ENCODE data around the gene GATM.
"Not testable (repeated sequence)": the region's sequence is repeated elsewhere in the genome, so short reads cannot be mapped to it uniquely, and the experiment has no call there.

The GATM gene

DNA sequence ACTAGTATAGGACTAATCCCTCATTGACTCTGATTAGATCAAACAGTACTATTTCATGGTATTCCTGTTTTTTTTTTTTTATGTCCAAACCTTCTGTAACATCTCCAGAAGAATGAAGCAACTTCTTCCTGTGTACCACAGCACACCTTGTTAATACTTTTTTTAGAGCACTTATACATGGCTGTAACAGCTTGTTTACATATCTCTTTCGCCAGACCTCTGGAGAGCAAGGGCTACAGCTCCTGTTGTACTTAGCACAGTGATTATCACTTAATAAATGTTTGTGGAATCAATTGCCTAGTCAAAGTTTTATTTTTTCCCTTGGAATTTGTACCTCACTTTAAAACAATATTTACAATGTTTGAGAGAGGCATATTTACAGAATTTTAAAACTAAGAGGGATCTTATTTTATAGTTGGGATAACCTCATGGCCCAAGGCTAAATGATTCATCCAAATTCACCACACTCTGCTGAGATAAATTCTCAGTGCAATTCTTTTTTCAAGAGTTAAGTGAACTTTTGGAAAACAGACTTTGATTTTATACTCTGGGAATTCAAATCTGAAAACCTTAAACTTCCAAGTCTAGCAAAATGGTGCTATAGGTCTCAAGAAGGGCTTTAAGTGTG is 9.2 kb upstream of the GATM start:
- no peak for DNase-seq

DNA sequence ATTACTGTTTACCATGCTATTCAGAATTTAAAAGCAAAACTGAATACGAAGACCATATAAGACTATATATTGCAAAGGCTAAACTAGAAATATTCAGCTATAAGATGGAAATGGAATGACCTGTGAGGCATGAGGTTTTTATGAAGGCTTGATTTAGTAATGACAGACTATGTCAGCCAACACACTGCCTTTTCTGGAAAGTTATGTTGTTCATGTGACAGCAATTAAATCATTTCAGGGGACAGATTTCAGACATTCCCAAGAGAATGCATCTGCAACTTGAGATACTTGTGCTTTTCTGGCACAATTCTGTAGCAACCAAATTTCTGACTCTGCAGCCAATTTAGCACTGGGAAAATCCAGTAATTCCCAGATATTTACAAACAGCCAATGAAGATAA is 8.6 kb upstream of the GATM start:
- no peak for DNase-seq

DNA sequence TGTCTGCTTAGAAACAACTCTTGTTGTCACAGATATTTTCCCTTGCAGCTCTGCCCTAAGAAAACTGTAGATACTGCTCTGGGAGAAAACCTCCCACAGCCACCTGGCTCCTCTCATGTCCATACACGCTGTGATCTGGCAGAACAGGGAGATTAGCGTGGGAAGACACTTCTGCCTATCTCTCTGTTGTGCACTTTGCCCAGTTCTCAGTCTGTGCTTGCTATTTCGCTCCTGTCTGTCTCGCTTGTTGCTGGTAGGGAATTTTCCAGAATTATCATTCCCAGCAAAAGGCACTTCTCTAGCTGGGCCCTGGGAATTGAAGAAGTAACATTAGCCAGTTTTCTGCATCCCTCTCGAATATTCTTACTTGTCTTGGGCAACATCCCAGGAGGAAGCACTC is 8.1 kb upstream of the GATM start:
- DNase-seq = no peak

DNA sequence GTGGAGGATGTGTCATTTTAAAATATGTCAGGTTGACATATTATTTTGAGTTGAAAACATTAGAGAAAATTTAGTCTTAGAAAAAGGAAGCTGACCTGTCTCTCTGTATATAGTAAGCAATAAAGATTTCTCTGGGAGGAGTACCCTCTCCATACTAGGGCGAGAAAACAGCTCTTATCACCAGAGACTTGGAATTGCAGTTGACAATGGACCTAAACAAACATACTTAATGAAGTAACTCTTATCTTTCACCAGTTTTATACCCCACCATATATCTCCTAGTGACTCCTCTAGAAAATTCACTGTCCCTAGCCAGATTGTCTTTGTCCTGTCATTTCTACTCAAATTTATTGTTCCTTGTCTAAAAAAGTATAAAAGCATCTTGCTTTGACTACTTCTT is 7.2 kb upstream of the GATM start:
- DNase-seq = no peak

DNA sequence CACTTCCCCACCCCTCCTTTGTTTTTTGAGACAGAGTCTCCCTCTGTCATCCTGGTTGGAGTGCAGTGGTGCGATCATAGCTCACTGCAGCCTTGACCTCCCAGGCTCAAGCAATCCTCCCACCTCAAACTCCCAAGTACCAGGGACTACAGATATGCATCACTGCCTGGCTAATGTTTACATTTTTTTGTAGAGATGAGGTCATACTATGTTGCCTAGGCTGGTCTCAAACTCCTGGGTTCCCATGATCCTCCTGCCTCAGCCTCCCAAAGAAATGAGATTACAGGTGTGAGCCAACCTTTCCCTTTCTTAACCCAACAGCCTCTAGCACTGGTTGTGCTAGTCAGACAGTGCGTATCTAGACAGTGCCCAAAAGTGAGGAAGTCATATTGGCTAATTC is 6.4 kb upstream of the GATM start:
- no peak for DNase-seq

DNA sequence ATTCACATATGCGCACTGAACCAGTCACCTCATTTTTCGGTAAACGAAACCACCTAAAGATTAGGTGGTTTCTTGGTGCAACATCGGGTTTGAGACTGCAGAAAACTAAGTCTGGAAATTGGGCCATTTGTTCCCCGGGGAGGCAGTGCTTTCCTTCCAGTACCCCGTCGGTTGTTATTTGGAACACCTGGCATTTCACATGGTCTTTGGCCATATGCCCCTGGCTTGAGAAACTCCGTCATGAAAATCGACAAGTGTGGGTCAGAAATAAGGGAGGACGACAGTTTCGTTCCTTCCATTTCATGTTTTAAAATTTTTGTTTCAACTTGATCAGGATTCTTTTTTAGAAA is 544 bp upstream of the GATM start:
- no peak for DNase-seq

DNA sequence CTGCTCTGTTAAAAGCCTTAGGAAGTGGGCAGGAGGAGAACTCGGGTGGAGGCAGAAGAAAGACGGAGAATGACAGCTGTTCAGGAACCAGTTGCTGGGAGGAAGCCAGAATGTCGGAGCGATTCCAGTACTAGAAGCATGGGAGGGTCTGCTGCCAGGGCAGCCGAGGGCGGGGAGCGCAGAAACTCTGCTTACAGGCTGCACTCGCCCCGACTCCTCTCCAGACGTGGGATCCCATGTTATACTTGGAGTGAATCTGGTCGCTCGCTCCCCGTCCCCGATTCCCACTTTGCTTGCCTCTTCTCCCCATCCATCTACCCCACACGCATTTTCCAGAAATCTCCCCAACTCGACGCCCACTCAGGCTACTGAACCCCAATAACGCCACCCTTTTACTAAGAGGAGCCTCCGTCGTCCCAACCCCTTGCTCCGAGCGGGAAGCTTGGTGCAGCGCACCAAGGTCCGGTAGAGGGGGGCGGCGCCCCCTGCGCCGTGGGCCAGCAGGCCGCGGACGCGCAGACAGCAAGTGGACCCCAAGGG is 665 bp downstream of the GATM start:
- no peak for DNase-seq

DNA sequence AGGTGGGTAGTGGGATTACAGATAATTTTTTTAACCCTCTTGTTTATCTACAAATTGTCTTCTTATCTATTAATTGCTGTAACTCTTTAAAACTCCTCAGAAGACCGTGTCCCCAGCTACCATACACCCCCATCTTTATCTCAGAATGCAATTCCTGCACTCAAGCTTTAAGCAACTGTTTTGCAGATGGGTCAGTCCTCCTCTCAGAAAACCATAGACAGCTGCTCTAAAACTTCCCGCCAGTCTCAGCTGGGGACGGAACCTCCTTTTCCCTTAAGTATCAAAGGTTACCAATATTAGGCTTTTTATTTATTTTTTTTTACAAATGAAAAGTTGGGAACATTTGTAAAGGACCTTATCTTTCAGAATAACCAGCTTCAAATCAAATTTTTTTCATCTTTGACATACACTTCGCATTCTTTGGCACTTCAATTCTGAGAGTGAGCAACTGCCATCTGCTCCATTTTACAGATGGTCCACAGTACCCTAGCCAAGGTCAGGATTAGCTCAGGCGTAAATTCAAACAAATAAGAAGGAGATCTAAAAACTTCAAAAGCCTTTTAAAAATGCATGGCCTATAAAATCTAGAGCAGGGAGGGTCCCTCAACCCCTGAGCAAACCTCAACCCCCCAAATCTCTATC is 1.3 kb downstream of the GATM start:
- DNase-seq = no peak

DNA sequence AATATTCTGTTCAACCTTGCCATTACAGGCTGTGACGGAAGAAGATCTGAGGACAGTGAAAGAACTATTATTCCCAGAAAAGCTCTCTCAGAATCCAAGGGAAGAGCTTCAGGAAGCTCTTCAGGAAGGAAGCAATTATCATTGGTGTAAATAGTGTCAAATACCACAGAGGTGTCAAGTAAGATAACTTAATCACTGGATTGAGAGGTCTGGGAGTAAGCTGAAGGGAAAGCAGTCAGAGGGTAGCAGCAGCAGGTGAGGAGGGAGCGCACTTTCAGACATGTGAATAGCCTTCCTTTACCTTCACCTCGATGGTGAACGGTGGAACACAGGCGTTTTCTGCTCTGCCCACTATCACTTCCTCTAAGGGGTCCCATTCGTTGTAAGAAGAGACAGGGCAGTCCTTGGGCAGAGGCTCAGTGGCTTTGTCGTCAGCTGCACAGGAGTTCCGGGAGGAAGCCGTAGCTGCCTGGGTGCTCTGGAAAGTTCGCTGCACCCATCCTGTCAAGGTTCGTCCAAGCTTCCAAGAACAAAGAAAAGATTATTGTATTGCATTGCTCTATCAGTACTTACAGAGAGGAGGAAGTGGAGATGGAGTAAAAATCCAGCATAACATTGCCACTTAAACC is 1.9 kb downstream of the GATM start:
- DNase-seq = no peak

DNA sequence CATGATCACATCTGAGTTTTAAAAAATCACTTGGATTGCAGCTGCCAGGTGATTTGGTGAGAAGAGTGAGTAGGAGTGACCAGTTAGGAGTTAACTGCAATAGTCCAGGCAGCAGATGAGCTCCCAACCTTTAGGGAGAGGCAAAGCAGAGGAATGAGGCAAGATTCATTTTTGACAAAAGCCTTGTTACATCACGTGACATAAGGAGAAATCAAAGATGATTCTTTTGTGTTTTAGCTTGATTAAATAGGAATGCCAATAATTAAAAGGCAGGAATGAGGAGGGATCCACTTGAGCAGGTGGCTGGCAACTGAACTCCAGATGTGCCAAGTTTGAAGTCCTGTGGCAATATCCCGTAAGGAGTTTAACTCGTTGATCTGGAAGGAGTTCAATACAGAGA is 2.5 kb downstream of the GATM start:
- no peak for DNase-seq

DNA sequence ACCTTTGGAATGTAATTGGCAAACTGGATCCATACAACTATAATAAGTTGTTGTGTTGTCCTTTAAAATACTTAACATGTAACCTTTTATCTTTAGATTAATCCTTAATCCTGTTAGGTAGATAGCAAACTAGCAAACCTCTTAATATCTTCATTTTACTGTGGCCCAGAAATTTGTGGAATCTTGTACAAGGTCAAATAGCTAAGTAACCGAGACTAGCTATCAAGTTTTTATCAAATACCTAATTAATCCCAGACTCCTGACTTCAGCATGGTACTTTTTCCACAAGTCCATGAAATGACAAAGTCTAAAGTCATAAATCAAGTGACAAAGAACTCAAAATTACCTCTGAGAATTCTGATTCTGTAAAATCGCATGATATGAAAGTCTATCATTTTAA is 4.4 kb downstream of the GATM start:
- no peak for DNase-seq

DNA sequence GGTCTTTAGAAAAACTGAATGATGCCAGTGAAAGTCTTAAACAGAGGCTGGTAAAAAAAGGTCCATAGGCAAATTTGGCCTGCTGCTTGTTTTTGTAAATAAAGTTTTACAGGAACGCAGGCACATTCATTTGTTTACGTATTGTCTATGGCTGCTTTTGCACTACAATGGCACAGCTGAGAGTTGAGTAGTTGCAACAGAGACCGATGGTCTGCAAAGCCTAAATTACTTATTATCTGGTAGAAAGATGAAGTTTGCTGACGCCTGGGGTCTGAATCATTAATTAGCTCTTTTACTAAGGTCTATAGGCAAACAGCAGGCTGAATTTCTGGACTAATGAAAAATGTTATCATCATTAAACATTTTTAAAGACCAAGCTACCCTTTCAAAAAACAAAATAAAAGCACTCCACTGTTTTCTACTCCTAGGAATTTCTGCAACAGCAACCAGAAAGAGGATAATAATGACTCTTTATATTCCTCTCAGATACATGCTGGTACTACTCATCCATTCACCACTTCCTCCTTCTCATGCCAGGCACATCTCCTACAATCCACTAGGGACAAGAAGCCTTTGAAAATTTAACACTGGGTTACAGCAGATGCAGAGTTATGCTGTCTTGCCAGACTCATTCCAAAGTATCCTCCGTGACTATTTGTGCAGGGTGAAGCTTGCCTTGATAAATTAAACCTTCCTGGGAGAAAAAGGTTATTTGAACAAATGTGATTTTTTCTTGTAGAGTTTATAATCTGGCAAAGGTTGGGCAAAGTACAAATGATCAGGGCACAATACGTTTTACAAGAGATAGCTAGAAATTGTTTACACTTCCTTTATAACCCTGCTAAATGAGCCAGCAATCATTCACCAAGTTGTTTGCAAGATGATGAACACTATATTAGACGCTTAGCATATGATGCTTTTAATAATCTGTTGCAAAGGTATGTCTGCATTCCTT is 6.0 kb downstream of the GATM start:
- no peak for DNase-seq

DNA sequence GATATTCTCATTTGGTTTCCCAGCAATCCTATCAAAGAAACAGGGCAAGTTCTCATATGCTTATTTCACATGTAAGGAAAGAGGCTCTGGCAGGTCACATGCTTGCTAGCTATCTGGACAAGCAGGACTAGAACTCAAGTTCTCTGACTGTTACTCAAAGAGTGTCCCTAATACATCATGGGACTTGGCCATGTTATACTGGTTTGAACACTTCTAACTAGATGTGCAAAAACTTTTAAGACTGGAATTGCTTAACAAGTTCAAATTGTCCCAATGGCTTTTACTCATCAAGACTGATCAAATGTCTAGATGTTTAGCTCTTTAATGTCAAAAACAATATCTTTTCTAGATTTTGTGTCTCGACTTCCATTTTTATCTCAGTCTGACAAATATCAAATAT is 6.8 kb downstream of the GATM start:
- no peak for DNase-seq

DNA sequence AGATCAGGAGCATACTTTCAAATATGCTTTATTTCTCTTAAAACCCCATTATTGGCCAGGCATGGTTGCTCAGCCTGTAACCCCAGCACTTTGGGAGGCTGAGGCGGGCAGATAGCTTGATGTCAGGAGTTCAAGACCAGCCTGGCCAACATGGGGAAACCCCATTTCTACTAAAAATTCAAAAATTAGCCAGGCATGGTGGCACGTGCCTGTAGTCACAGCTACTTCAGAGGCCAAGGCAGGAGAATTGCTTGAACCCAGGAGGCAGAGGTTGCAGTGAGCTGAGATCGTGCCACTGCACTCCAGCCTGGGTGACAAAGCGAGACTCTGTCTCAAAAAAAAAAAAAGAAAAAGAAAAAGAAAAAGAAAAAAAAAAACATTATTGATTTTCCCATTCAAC is 8.3 kb downstream of the GATM start:
- not testable (repeated sequence) for DNase-seq

DNA sequence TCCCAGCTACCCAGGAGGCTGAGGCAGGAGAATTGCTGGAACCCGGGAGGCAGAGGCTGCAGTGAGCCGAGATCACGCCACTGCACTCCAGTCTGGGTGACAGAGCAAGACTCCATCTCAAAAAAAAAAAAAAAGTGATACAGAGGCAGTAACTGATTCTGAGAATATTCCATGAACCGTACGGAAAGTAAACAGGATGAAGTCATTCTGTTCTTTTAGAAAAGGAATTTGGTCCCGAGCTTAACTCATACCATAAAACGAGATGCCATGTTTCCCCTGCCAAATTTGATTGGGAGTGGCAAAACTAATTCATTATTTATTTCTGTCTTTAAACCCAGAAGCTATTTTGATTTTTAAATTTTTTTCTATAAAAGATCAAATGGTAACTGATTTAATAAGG is 11.1 kb downstream of the GATM start:
- DNase-seq = not testable (repeated sequence)

DNA sequence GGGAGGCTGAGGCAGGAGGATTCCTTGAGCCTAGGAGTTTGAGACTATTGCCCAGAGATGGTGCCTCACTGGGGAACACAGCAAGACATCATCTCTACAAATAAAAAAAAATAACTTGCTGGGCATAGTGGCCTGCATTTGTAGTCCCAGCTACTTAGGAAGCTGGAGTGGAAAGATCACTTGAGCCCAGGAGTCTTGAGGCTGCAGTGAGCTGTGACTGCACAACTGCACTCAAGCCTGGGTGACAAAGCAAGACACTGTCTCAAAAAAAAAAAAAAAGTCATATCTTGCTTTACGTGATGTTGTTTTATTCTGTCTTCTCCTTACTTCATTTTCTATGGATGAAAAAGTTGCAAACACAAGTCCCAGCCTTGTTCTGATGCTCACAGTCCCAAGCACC is 14.1 kb downstream of the GATM start:
- no peak for DNase-seq

DNA sequence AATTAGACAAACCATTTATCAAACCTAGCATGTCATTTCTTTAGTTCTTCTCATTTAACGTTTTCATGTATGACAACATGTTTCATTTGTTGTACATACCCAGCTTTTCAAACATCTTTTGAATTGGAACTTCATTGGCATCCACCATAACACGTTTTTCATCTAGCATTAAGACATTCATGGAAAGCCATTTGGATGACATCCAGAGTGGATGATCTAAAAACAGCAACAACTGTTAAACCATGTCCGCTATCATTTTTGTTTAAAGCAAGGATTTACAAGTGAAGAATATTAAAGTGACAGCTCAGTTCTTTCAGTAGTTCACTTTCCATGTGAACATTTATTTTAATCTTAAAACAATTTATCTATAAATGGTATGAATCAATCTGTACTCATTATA is 14.5 kb downstream of the GATM start:
- no peak for DNase-seq

DNA sequence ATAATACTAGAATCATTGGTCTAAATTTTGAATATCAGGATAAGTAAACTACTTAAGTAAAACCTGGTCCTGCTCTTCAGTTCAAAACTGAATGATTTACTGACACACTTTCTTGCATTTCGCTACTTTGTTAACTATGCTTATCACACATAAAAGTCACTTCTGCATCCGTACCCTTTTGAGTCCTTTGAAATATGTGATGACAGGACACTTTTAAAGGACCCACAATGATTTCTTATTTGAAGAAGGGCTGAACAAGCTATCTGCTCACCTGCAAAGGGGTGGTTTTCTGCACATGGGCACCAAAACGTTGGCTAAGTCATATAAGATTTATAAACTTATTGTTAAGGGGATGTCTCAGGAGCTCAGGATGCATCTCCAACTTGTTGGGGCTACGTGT is 15.0 kb downstream of the GATM start:
- DNase-seq = no peak

DNA sequence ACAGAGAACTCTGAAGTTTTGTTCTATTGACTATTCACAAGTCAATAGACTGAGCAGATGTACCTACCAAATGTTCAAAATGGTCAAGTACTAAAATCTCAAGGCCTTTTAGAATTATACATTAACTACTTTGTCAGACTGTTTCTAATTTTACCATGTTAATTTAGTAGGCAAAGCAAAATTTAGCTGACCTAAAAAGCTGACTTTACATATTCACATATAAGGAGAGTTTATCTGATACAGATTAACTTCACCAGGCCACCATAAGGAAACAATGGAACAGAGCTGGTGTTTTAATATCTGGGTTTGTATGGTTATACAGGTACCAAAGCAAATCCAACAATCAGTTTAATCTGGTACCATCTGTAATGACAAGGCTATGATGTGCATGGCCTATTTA is 15.9 kb downstream of the GATM start:
- DNase-seq = no peak

DNA sequence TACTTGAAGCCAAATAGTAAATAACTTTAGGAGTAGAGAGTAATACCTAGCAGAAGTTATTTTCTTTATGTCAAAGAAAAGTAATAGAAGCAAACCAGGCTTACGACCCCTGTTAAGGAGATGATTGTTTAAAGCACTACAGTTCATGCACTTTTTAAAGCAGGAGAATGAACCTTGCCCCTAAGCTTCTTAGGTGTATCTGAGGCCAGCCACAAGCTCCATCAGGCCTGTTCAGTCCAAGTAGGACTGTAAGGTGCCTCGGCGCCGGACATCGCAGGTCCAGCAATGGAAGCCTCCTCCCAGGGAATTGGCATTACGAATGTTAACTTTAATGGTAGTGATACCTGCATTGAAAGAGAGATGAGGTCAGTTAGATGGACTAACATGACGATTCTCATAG is 16.5 kb downstream of the GATM start:
- no peak for DNase-seq

DNA sequence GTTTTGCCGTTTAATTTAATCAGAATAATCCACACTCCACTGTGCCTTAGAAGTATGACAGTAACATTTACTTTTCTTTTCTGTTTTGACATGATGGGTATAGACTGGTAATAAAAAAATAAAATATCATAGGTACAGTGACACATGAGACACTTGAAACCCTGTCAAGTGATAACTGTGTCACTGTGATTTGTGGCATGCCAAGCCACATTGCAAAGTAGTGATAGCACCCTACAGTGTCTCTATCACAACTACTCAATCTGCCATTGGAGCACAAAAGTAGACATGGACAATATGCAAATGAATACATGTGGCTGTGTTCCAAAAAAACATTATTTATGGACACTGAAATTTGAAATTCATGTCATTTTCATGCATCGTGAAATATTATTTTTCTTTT is 22.5 kb downstream of the GATM start:
- no peak for DNase-seq

DNA sequence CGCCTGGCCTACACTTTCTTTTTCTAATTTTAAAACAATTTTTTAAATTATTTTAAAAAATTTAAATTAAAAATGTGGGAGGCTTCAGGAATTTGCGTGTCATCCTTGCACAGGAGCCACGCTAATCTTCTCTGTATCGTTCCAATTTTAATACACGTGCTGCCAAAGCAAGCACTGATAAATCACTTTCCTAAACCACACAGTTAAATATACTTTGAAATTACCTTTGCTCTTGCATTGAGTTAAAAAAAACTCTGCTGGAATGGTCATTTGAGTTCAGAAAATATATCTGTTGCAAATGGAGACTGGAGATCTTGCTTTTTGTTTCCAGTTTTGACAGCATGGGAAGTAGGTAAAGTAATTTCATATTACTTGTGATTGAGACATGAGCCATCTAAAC is 23.6 kb downstream of the GATM start:
- DNase-seq = no peak

DNA sequence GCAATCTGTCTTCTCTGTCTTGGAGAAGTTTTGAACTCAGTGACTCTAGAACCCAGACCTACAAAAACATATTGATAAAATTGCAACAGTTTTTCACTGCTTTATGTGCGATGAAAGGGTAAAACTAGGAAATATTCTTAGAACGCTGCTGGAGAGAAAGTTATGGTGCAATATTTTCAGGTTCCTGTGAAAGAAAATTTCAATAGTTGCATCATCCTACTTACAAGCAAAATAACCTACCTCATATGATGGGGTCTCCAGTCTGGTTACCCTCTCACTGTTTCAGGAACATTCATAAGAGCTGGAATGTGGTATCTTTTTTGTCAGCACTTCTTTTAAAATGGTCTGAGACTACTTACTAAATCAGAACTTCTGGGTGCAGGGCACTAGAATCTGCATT is 27.1 kb downstream of the GATM start:
- no peak for DNase-seq

DNA sequence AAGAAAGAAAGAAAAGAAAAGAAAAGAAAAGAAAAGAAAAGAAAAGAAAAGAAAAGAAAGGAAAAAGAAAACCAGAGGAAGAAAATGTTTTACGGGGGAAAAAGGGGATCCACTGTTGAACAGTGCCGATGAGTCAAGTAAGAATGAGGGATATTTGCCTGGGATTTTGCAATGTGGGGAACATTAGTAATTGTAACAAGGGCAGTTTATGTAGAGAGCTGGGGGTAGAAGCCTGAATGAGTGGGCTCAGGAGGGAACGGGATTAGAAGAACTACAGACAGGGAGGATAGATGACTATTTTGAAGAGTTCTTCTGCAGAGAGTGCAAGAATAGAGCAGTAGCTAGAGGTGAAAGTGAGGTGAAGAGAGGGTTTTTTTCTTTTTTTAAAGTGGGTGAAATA is 28.7 kb downstream of the GATM start:
- DNase-seq = no peak

Measured in activated T-cell treated with anti-CD3 and anti-CD28 coated beads, Interleukin-2, amount 50 U/mL, for 1 hour (primary cell).